ENCODE measurements around the gene TRAF6. TPM values are rescaled to one million over a fixed set of nuclear protein-coding genes. Genes with fewer than 3 reads are reported as not detected.
"Not testable (repeated sequence)": the region's sequence is repeated elsewhere in the genome, so short reads cannot be mapped to it uniquely, and the experiment has no call there.

Gene TRAF6, protein sequence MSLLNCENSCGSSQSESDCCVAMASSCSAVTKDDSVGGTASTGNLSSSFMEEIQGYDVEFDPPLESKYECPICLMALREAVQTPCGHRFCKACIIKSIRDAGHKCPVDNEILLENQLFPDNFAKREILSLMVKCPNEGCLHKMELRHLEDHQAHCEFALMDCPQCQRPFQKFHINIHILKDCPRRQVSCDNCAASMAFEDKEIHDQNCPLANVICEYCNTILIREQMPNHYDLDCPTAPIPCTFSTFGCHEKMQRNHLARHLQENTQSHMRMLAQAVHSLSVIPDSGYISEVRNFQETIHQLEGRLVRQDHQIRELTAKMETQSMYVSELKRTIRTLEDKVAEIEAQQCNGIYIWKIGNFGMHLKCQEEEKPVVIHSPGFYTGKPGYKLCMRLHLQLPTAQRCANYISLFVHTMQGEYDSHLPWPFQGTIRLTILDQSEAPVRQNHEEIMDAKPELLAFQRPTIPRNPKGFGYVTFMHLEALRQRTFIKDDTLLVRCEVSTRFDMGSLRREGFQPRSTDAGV
- polyA plus RNA-seq (ENCODE audit: insufficient read length), result 21.5 TPM

DNA sequence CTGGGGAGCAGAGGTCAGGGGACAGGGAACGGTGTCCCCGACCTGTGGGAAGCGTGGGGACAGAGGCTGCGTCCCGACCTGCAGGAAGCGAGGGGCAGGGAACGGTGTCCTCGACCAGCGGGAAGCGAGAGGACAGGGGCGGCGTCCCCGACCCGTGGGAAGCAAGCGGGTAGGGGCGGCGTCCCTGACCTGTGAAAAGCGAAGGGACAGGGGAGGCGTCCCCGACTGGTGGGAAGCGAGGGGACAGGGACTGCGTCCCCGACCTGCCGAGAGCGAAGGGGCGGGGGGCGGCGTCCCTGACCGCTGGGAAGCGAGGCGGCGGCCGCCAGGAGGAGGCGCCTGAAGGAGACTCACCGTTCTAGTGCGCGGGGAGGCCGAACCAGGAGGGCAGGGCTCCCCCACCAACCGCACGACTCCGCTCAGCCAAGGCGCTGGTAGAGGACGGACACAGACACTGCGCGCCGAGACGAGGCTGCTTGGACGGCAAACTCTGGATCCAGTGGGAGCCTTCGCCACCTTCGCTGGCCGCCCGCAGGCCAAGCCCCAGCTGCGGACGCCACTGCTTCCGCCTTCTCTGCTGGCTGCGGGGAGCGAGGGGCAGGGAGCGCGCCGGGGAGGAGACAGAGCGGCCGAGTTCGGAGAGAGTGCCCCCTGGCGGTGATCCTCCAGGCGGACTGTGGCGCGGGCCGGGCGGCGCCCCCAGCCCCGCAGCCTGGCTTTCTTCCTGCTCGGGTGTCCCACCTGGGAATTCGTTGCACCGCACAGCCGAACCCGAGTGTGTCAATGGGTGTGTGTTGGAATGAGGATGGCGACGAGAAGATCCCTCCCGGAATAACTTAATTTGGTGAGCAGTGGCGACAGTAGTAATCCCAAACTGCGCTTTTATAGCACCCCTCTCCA lies at the start of gene TRAF6:
TRAF6 (minus strand) TSS at position 579 of the 900 bp plus-strand sequence. CDS start 8,757 bp downstream, outside the sequence.
- DNase-seq (ENCODE audit: low read depth), result peak; percentile 43

DNA sequence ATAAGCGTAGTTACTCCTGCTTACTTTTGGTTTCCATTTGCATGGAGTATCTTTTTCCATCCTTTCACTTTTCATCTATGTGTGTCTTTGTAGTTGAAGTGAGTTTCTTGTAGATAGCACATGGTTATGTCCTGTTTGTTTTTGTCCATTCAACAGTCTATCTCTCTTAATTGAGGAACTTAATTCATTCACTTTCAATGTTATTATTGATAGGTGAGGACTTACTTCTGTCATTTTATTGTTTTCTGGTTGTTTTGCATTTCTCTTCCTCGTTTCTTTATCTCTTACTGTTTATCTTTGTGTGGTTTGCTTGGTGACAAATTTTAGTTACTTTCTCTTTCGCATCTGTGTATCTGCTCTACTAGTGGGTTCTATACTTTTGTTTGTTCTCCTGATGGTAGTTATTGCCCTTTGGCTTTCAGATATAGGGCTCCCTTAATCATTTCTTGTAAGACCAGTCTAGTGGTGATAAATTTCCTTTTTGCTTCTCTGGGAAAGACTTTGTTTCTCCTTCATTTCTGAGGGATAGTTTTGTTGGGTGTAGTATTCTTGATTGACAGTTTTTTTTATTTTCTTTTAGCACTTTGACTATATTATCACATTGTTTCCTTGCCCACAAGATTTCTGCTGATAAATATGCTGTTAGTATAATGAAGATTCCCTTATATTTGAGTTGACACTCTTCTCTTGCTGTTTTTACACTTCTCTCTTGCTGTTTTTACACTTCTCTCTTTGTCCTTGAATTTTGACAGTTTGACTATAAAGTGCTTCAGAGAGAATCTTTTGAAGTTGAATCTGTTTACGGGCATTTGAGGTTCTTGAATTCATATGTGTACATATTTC lies 48.7 kb upstream of the TRAF6 start:
- no peak for DNase-seq (ENCODE audit: low read depth)

DNA sequence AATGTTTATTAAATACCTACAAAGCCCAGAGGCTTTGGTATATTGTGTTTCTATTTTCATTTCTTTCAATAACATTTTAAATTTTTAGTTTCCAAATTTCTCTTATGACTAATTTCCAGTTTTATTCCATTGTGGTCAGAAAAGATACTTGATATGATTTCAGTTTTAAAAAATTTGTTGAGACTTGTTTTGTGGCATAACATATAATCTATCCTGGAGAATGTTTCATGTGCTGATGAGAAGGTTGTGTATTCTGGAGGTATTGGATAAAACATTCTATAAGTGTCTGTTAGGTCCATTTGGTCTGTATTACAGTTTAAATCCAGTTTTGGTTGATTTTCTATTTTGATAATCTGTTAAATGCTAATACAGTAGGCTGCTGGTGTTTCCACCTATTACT lies 47.9 kb upstream of the TRAF6 start:
- no peak for DNase-seq (ENCODE audit: low read depth)

DNA sequence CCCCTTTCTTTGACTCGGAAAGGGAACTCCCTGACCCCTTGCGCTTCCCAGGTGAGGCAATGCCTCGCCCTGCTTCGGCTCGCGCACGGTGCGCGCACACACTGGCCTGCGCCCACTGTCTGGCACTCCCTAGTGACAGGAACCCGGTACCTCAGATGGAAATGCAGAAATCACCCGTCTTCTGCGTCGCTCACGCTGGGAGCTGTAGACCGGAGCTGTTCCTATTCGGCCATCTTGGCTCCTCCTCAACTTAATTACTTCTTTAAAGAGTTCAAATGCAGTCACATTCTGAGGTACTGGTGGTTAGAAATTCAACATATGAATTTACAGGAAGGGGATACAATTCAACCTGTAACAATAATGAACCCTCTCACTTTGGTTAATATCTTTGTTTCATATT lies 47.3 kb upstream of the TRAF6 start:
- not testable (repeated sequence) for DNase-seq (ENCODE audit: low read depth)

DNA sequence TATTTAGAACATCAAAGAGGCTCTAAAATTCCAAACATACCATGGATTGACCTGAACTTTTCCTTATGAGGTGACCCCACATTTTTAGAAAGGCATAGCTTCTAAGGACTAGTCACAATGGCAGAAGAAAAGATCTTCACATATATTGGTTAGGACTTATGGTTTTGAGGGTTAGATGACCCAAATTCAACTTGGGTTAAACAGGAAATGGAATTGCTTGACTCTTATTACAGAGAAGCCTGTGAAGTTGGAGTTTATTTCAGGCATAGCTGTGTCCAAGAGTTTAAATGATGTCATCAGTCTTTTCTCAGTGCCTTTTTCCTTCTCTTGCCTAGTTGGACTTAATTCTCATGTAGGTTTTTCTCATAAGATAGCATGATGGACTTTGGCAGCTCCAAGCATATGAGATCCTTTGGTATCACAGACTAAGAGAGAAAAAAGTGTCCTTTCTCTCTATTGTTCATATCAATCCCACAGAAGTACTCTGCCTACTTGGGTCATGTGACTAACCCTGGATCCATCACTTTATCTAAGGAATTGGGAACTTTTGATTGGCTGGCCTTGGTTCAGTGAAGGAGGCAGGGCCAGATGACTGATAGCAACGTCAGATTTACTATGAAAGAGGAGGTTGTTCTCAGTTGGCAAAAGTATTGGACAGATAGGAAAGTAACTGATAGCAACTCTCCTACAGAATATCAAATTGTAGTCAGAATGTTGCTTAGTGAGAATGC lies 40.5 kb upstream of the TRAF6 start:
- no peak for DNase-seq (ENCODE audit: low read depth)

DNA sequence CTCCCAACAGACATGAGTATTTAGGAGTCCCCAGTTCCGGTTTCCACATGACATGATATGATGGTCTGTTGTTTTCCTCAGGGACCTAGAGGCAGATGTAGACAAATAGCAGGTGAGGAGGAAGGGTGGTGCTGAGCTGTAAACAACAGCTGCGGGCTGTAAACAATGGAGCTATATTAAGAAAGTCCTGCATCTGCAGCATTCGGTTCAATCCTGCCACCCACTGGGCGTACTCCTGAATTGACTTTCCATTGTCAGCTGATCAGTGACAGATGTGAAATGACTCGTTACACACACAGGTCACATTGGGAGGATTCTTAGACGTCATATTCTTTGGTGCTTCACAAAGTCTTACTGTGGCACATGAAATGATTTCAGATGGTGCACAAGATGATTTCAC lies 30.9 kb upstream of the TRAF6 start:
- peak; percentile 13 for DNase-seq (ENCODE audit: low read depth)

DNA sequence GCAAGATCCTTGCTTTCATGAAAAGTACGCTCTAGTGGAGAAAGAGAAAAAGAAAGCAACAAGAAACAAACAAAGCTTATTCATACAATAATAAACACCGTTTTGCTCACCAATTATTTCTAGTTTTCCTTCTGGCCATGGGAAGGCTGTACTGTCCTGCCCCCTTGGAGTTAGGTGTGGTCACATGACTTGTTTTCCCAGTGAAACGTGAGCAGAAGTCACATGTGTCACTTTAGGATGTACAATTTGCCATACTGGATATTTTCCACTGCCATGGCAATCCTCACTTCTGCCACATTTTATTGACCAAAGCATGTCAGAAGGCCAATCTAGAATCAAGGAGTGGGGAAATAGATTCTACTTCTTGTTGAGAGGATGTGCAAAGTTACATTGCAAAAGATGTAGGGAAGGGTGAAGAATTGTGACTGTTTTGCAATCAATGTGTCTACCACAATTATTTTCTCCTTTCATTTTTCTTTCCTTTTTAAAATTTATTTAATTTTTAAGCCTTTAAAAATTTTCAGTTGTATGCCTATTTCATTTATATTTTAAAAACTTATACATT lies 24.3 kb upstream of the TRAF6 start:
- no peak for DNase-seq (ENCODE audit: low read depth)

DNA sequence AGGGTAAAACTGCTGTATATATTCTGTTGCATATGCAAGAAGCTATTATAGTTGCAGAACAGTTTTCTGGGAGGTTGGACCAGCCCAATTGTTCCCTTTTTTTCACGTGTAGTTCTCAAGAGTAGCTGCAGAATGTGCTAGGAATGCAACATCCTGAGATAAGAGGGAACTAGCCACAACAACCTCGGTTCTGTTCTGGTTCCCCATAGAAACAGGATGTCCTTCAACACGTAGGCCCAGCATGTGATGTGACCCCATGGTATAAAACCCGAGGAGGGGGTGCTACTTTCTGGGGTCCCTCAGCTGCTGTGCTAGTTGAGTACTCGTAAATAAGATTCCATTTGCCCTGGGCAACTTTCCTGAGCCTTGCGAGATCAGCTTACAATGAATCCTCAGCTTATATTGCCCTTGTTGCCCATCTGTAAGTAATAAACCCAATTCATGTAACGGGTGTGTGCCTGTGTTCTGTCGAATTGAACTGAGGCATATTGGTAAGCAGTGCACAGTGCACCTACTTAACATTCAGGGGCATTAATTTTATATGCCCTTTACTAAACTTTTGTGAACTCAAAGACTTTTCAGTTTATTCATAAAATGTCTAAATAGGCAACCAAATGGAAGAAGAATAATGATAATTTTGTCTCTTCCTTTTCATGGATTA lies 23.0 kb upstream of the TRAF6 start:
- no peak for DNase-seq (ENCODE audit: low read depth)

DNA sequence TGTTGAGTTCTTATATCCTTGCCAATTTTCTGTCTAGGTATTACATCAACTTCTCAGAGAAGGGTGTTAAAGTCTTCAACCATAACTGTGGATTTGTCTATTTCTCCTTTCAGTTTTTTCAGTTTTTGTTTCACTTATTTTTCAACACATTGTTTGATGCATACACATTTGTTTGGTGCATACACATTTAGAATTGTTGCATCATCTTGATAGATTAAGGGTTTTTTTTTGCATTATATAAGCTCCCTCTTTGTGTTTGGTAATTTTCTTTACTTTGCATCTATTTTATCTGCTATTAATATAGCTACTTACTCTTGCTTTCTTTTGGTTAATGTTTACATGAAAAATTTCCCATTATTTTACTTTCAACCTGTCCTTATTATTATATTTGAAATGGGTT lies 20.8 kb upstream of the TRAF6 start:
- DNase-seq (ENCODE audit: low read depth), result no peak

DNA sequence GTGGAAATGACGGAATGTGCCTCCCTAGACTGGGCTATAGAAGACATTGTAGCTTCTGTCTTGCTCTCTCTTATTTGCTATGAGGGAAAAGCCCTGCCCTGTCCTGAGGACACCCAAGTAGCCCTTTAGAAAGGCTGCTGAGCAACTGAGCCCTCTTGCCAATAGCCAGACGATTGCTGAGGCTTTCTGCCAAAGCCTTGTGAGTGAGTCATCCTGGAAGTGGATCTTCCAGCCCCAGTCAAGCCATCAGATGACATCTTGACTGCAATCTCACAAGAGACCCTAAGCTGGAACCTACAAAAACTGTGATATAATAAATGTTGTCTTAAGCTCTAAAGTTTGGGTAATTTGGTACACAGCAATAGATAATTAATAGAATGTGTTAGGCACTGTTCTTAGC lies 3.9 kb upstream of the TRAF6 start:
- no peak for DNase-seq (ENCODE audit: low read depth)

DNA sequence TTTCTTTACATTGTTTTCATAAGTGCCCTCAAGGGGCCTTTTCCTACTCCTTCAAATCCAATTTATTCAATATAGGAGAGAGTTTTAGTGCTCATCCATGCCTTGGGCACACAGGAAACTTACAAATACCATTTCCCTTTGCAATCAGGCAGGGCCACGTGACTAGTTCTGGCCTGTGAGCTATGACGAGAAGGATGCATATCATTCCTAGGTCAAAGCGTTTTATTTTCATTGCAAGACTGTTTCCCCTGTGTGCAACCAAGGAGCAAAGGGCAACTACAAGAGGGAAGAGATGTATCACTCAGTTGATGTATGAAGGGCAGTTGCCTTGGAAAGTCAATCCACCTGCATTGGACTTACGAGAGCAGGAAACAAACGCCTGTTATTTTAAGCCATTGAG lies 1.9 kb upstream of the TRAF6 start:
- DNase-seq (ENCODE audit: low read depth), result no peak

DNA sequence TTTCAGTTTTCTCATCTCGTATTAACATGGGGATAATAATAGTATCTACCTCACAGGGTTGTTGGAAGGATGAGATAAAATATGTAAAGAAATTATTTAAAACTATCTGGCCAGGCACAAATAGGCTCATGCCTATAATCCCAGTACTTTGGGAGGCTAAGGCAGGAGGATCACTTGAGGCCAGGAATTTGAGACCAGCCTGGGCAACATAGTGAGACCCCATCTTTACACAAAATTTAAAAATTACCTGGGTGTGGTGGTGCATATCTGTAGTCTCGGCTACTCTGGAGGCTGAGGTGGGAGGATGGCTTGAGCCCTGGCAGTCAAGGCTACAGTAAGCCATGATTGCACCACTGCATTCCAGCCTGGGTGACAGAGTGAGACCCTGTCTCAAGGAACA lies 990 bp upstream of the TRAF6 start:
- DNase-seq (ENCODE audit: low read depth), result not testable (repeated sequence)

DNA sequence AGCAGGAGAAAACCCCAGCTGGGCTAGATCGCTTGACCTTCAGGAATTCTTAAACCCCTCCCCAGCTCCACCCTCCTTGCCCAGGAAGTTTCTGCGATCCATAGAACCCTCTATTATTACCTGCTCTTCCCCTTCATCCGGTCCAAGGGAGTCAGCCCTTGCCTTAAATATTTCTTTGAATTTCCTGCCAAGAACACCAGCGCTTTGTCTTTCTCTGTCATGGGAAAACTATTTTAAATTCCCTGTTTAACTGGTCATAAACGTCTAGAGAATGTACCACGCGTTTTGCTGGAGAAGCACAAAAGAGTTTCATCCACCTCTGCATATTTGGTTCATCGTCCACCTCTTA lies 496 bp upstream of the TRAF6 start:
- DNase-seq (ENCODE audit: low read depth), result no peak

DNA sequence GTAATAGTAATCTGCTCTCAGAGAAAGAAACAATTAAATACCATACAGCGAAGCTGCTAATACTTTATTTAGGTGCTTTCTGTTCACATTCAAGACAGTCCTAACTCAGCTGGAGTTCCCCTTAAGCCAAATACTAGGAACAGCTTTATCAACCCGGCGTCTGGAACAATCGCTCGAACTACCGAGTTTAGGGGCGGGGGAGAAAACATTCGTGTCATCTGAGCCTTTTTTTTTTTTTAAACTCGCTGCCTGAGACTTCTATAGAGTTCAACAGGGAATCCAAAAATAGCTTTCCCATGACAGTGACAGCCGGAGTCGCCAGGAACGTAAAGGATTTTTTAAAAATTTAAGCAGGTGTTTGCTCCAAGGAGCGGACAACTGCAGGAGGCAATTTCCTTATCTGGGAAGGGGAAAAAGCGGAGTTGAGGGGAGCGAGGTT lies 852 bp downstream of the TRAF6 start:
- DNase-seq (ENCODE audit: low read depth), result peak; percentile 22

DNA sequence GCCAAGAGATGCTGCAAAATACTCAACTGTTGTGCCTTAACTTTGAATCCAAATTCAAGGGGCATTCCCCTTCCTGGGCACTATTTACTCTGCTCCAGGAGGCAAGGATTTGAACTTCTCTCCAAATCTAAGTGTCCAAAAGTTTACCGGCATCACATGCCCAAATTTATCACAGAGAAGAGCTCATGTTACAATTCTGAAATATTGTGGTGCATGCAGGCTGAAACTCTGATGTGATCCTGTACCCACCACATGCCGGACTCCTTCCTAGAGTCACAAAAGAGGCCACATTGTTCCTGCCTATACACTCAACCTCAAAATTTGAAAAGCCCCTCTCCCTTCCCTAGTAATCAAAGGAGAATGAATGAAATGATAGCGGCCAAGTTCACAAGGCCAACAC lies 1.3 kb downstream of the TRAF6 start:
- no peak for DNase-seq (ENCODE audit: low read depth)

DNA sequence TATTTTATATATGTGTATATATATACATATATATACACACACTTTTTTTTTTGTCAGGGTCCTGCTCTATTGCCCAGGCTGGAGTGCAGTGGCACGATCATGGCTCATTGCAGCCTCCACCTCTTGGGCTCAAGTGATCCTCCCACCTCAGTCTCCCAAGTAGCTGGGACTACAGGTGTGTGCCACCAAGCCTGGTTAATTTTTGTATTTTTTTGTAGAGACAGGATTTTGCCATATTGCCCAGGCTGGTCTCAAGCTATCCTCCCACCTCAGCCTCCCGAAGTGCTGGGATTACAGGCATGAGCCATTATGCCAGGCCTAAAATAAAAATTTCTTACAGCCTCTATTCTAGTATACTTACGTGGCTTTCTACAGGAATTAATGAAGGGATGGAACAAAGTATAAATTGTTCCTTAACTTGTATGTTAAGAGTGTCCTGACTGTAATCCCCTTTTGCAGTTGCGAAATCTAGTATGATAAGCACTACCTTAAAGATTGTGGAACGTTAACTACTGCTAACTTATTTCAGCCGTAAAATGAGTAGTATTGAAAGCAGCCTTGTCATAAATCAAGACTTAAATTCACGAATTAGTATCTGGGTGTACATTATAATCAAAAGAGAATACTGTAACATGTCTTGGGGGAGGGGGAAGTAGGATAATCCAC lies 2.1 kb downstream of the TRAF6 start:
- no peak for DNase-seq (ENCODE audit: low read depth)

DNA sequence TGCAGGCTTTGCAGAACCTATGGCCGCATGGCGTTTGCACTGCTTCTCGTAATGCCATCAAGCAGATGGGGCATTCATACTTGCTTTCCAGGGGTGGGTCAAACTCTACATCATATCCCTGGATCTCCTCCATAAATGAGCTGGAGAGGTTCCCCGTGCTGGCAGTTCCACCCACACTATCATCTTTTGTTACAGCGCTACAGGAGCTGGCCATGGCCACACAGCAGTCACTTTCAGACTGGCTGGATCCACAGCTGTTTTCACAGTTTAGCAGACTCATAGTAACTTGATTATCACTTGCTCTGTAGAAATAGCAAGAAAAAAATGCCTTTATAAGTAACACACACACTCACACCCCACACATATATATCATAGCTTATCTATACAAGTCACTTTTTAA lies 8.8 kb downstream of the TRAF6 start:
- no peak for DNase-seq (ENCODE audit: low read depth)

DNA sequence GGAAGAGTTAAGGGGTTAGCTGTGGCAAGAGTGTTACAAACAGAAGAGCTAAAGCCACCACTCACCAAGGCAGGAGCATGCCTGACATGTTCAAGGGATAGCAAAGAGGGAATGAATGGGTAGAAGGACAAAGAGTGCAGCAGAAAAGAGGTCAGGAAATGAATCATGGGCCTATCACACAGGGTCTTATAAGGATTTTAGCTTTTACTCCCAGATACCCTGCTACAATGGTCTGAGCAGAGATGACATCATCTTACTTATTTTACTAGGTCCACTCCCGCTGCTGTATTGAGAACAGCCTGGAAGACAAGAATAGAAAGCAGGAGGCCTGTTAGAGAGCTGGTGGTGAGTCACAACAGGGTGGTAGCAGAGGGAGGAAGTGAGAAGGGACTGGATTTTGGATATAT lies 9.8 kb downstream of the TRAF6 start:
- DNase-seq (ENCODE audit: low read depth), result no peak

DNA sequence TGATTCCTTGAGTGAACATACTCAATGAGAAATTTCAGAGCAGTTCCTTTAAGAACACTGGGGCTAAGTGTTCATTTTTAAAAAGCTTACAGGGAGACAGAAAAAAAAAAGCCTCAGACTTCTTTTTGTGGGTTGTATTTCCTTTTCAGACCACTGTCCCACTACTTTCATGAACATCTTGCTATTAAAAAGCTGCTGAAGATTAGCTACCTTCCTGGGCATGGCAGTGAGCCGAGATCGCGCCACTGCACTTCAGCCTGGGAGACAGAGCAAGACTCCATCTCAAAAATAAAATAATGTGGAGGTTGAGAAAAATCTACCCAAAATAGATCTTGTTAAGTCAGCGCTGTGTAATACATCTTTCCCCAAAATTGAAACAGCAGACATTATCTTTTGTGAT lies 10.8 kb downstream of the TRAF6 start:
- DNase-seq (ENCODE audit: low read depth), result no peak

DNA sequence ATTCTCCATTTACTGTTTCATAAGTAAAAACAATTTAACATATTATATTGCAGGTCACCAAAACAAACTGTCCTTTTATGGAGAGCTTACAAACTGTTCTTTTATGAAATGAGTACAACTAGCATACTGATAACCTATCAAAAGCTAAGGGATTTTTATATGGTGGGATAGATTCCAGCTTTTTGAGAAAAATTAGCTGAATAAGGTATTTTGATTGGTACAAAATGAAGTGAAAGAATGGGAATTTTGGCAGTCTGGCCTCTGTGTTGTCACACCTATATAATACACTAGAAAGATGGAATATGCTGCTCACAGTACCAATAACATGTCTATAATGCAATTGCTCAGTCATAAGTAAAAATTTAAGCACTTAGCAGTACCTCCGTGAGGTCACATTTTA lies 11.4 kb downstream of the TRAF6 start:
- DNase-seq (ENCODE audit: low read depth), result no peak
